ENCODE results near the gene ZYG11B. TPM values are rescaled to one million over a fixed set of nuclear protein-coding genes. Genes with fewer than 3 reads are reported as not detected.
"Not testable (repeated sequence)": the region's sequence is repeated elsewhere in the genome, so short reads cannot be mapped to it uniquely, and the experiment has no call there.

Gene ZYG11B
- polyA plus RNA-seq, 3 donors, result 7.3 to 17.5 (median 15.8) TPM

- H3K36me3 Mint-ChIP-seq, result no peaks in the 10 kb centered on the region
- Histone ChIP-seq H3K4me3 (replicated peaks in 1 of 3; ENCODE audit: low read depth in 2 of 3, low read length in 3 of 3) (no peak overlapping the region), H3K79me2 (ENCODE audit: insufficient read depth, low read length) (no peaks in the 10 kb centered on the region), H3K4me2 (replicated peaks; ENCODE audit: extremely low read depth, low read length, poor library complexity, severe bottlenecking) (no peak overlapping the region), H4K20me1 (ENCODE audit: insufficient read depth, low read length) (no peaks in the 10 kb centered on the region), H3K4me1 (ENCODE audit: control insufficient read depth in 1 of 2, insufficient read depth in 2 of 2, low read length in 2 of 2) (no peaks in the 10 kb centered on the region), H3K9ac (ENCODE audit: insufficient read depth, low read length, poor library complexity, severe bottlenecking) (no peak overlapping the region), H3K27ac (ENCODE audit: low read depth in 1 of 2, low read length in 2 of 2) (no peak overlapping the region), H2AFZ (ENCODE audit: insufficient read depth, low read depth, low read length, poor library complexity, severe bottlenecking) (no peak overlapping the region), H3K36me3 (replicated peaks in 1 of 2; ENCODE audit: control insufficient read depth in 1 of 2, insufficient read depth in 2 of 2, low read length in 2 of 2) (no peaks in the 10 kb centered on the region), H3K9me3 (replicated peaks in 1 of 2; ENCODE audit: control insufficient read depth in 1 of 2, insufficient read depth in 1 of 2, low read length in 2 of 2) (no peaks in the 10 kb centered on the region), H3K27me3 (ENCODE audit: control insufficient read depth in 2 of 2, insufficient read depth in 2 of 2, low read length in 2 of 2) (no peaks in the 10 kb centered on the region)
- no peak overlapping the region for H3K27ac Mint-ChIP-seq
- H3K4me1 Mint-ChIP-seq, result no peaks in the 10 kb centered on the region
- no peaks in the 10 kb centered on the region for H3K9me3 Mint-ChIP-seq
- no peak overlapping the region for H3K4me3 Mint-ChIP-seq
- H3K27me3 Mint-ChIP-seq (ENCODE audit: low read depth in 3 of 3), result peaks cover 7 to 16% (median 12%) of the 10 kb centered on the region in 3 donors
- DNase-seq, result no peak
- intact Hi-C loops (cut with micrococcal nuclease), result no loop called here
- TF ChIP-seq CTCF (IDR thresholded peaks at IDR 0.05), result no peak
- no CpG with 5 or more reads among the region's 2 CpGs for WGBS (ENCODE audit: insufficient coverage)
These were observed 136.6 kb downstream of the ZYG11B start for GRCh38 chr1:52862666-52863458.

- WGBS (ENCODE audit: insufficient coverage), result no CpG with 5 or more reads among the region's 2 CpGs
- peaks cover 0 to 13% (median 11%) of the 10 kb centered on the region in 3 donors for H3K27me3 Mint-ChIP-seq (ENCODE audit: low read depth in 3 of 3)
- H3K27ac Mint-ChIP-seq, result no peak overlapping the region
- H3K9ac ChIP-seq (ENCODE audit: insufficient read depth, low read length, poor library complexity, severe bottlenecking), result no peak overlapping the region
- H3K4me2 ChIP-seq (replicated peaks; ENCODE audit: extremely low read depth, low read length, poor library complexity, severe bottlenecking), result no peak overlapping the region
- no peaks in the 10 kb centered on the region for H3K9me3 ChIP-seq (replicated peaks in 1 of 2; ENCODE audit: control insufficient read depth in 1 of 2, insufficient read depth in 1 of 2, low read length in 2 of 2)
- H3K79me2 ChIP-seq (ENCODE audit: insufficient read depth, low read length), result no peaks in the 10 kb centered on the region
- H3K9me3 Mint-ChIP-seq, result peaks cover 0 to 4% (median 1%) of the 10 kb centered on the region in 7 donors
- H3K4me3 Mint-ChIP-seq, result no peak overlapping the region
- H4K20me1 ChIP-seq (ENCODE audit: insufficient read depth, low read length), result no peaks in the 10 kb centered on the region
- no peaks in the 10 kb centered on the region for H3K4me1 Mint-ChIP-seq
- no peak overlapping the region for H3K27ac ChIP-seq (ENCODE audit: low read depth in 1 of 2, low read length in 2 of 2)
- no peak overlapping the region for H2AFZ ChIP-seq (ENCODE audit: insufficient read depth, low read depth, low read length, poor library complexity, severe bottlenecking)
- no peak for TF ChIP-seq CTCF (IDR thresholded peaks at IDR 0.05)
- H3K4me3 ChIP-seq (replicated peaks in 1 of 3; ENCODE audit: low read depth in 2 of 3, low read length in 3 of 3), result no peak overlapping the region
- H3K36me3 ChIP-seq (replicated peaks in 1 of 2; ENCODE audit: control insufficient read depth in 1 of 2, insufficient read depth in 2 of 2, low read length in 2 of 2), result no peaks in the 10 kb centered on the region
- no peak for DNase-seq
- H3K4me1 ChIP-seq (ENCODE audit: control insufficient read depth in 1 of 2, insufficient read depth in 2 of 2, low read length in 2 of 2), result no peaks in the 10 kb centered on the region
- no peaks in the 10 kb centered on the region for H3K36me3 Mint-ChIP-seq
- H3K27me3 ChIP-seq (ENCODE audit: control insufficient read depth in 2 of 2, insufficient read depth in 2 of 2, low read length in 2 of 2), result no peaks in the 10 kb centered on the region
- intact Hi-C loops (cut with micrococcal nuclease), result no loop called here
These were observed 141.0 kb downstream of the ZYG11B start for GRCh38 chr1:52867087-52867863.

- H3K27me3 Mint-ChIP-seq (ENCODE audit: low read depth in 3 of 3); intact Hi-C loops (cut with micrococcal nuclease); H3K27ac ChIP-seq (ENCODE audit: low read depth in 1 of 2, low read length in 2 of 2); H3K4me2 ChIP-seq (replicated peaks; ENCODE audit: extremely low read depth, low read length, poor library complexity, severe bottlenecking); H3K4me1 ChIP-seq (ENCODE audit: control insufficient read depth in 1 of 2, insufficient read depth in 2 of 2, low read length in 2 of 2); H3K27ac Mint-ChIP-seq; H3K36me3 Mint-ChIP-seq; H3K9me3 ChIP-seq (replicated peaks in 1 of 2; ENCODE audit: control insufficient read depth in 1 of 2, insufficient read depth in 1 of 2, low read length in 2 of 2); H3K4me1 Mint-ChIP-seq; H3K36me3 ChIP-seq (replicated peaks in 1 of 2; ENCODE audit: control insufficient read depth in 1 of 2, insufficient read depth in 2 of 2, low read length in 2 of 2); H3K9me3 Mint-ChIP-seq; H3K4me3 Mint-ChIP-seq; DNase-seq; H3K4me3 ChIP-seq (replicated peaks in 1 of 3; ENCODE audit: low read depth in 2 of 3, low read length in 3 of 3); H3K27me3 ChIP-seq (ENCODE audit: control insufficient read depth in 2 of 2, insufficient read depth in 2 of 2, low read length in 2 of 2); H4K20me1 ChIP-seq (ENCODE audit: insufficient read depth, low read length); H3K79me2 ChIP-seq (ENCODE audit: insufficient read depth, low read length); H2AFZ ChIP-seq (ENCODE audit: insufficient read depth, low read depth, low read length, poor library complexity, severe bottlenecking); H3K9ac ChIP-seq (ENCODE audit: insufficient read depth, low read length, poor library complexity, severe bottlenecking): not testable (repeated sequence)
- no CpG with 5 or more reads among the region's 29 CpGs for WGBS (ENCODE audit: insufficient coverage)
These were observed 143.5 kb downstream of the ZYG11B start for GRCh38 chr1:52869727-52870126.

All from CD14-positive monocyte (primary cell).